Stimulated activated CD8-positive, alpha-beta memory T cell treated with anti-CD3 and anti-CD28 coated beads, Interleukin-12 subunit alpha, Interleukin-12 subunit beta, amount 100 ng/mL, for 1 hour (primary cell): ENCODE data around the gene LRRC8C.

Source experiments
- DNase-seq: peaks from one replicate; pipeline ENCODE4 v3.0.0-alpha.2; 2020; ENCODE audit warnings: low read depth

LRRC8C gene

GRCh38 chr1:89671775-89672488 is 39.0 kb downstream of the LRRC8C start:
- no peak for DNase-seq

GRCh38 chr1:89672489-89673183 is 39.7 kb downstream of the LRRC8C start:
- no peak for DNase-seq

DNA sequence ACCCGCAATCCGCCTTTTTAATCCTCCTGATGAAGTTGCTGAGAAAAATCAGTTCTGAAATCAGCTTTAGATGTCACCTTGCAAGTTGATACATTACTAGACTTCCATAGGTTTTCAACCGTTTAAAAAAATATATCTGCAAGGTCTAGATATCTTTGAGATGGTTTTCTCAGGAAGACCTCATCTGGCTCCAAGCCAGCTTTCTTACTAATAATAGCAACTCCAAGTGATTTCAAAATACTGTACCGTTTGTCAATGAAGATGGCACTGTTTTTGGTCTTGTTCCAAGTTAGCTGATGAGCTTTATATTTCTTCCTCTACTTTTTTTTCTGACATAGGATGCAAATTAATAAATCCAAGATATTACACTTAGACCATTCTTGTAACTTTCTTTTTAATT is 40.3 kb downstream of the LRRC8C start:
- DNase-seq = no peak

- DNase-seq = no peak
Measured at GRCh38 chr1:89675677-89676076, 42.8 kb downstream of the LRRC8C start.

- DNase-seq = no peak
Measured at GRCh38 chr1:89681045-89681729, 48.3 kb downstream of the LRRC8C start.

GRCh38 chr1:89682611-89683010 is 49.7 kb downstream of the LRRC8C start:
- DNase-seq = no peak

DNA sequence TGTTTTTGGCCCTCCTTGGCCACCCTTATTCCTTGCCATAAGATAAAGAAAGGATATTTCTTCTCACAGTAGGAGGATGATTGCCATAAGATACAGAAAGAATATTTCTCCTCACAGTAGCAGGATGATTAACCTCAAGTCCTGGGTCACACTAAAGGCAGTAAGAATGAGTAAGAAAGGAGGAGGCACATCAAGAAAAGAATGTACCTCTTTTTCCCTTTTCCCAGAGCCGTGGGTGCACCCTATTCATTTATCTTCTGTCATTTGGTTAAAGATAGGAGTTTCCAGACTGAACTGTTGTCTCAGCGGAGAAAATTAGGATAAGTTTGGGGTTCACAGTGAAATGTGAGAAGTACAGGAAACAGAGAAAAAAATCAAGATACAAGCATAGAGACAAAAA is 52.5 kb downstream of the LRRC8C start:
- no peak for DNase-seq

GRCh38 chr1:89686520-89686919 is 53.6 kb downstream of the LRRC8C start:
- no peak for DNase-seq

DNA sequence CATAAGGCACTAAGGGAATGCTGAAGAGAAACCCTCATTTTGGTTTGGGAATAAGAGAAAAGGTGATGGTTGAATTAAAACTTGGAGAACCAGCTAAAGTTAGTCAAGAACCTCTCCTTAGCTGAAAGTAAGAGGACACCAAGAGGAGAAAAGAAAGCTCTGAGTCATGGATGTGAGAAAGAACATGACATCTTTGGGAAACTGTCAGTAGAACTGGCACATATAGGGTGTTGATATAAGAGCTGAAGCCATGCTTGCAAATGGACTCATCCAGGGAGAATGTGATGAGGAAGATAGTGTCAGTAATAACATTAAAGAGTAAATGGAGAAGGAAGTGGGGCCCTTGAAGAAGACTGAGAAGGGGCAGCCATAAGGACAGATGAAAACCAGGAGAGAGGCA is 54.3 kb downstream of the LRRC8C start:
- DNase-seq = no peak

DNA sequence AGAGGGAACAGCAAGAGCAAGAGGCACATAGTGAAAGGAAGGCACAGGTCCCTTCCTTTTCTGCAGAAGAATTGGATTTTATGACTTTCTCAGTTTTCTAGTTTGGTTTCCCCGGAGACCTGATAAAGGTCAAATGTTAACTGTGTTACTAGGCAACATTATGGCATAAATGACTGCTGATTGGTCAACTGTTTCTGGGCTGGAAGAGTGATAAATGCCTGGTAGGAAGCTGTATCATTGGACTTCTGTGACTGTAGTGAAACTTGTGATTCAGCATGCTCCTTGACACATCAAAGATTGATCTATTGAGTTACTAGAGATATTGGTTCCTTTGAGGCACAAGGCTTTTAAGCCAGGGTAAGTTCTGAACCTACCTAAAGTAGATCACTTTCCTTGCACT is 55.7 kb downstream of the LRRC8C start:
- DNase-seq = no peak

DNA sequence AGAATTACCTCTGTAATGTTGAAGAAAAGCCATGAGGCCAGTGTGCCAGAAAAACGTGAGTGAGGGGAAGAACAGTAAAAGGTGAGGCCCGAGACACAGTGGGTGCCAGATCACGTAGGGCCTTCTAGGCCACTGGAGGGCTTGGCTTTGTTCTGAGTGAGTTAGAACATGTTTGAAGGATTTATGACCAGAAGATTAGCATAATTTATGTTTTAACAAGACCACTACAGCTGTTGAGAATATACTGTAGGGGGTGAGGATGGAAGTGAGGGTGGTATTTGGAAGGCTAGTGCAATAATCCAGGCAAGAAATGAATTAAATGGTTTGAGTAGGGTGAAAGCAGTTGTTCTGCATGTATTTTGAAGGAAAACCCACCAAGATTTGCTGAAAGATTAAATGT is 56.3 kb downstream of the LRRC8C start:
- no peak for DNase-seq

- no peak for DNase-seq
Measured at GRCh38 chr1:89690595-89690994, 57.7 kb downstream of the LRRC8C start.

- no peak for DNase-seq
Measured at GRCh38 chr1:89692601-89693521, 59.9 kb downstream of the LRRC8C start.

- DNase-seq = no peak
Measured at GRCh38 chr1:89695847-89696246, 62.9 kb downstream of the LRRC8C start.

DNA sequence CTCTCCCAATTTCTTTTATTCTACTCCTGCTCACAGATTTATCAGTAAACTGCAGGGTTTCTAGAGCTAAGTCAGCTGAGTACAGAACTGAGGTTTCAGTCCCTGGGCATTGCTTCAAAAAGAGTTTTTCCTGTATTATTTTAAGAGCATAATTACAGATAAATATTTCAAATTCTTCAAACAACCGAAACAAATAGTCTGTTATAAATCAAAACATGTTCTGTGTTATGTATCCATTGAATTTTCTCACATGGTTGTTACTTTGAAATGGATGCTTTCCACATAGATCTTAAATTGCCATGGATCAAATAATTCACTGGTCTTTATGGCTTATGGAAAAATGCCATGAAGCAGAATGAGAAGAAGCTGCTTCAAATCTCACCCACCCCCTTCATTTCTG is 64.5 kb downstream of the LRRC8C start:
- DNase-seq = no peak

DNA sequence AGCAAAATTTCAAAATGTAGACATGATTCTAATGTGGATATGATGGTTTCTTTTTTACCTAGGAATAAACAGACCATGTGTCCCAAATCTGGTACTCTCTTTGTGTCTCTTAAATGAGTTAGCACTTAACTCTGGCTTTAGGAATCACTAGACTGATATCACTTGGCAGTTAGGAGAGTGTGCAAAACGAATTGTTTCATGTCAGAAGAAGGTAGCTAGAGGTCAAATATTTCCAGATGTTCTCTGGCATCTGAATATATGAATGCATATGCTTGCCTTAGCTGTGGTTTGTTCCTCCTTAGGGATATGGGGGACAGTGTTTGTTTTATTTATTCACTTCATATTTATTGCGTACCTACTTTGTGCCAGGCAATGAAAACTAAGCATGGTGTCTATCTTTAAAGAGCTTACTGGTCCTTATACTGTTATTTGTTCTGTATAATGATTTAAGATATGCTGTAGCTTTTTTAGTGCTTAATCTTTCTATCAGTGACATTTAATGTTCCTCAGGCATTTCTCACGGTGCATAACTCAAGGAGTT is 65.2 kb downstream of the LRRC8C start:
- DNase-seq = no peak

DNA sequence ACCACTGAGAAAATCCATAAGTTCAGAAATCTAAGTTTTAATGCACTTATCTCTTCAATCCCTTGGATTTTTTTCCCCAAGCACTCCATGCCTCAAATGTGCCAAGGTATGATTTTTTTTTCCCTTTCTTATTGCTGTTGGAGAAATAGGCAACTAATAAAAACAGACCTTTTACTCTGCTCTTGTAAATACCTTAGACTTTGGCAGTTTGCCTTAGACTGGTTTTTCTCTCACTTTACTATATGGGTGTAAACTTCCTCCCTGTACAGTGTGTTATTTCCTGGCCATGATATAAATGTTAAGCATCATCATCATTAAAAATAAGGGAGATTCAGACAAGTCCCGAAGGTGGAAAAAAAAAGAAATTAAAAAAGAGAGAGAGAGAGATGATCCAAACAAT is 65.7 kb downstream of the LRRC8C start:
- no peak for DNase-seq

DNA sequence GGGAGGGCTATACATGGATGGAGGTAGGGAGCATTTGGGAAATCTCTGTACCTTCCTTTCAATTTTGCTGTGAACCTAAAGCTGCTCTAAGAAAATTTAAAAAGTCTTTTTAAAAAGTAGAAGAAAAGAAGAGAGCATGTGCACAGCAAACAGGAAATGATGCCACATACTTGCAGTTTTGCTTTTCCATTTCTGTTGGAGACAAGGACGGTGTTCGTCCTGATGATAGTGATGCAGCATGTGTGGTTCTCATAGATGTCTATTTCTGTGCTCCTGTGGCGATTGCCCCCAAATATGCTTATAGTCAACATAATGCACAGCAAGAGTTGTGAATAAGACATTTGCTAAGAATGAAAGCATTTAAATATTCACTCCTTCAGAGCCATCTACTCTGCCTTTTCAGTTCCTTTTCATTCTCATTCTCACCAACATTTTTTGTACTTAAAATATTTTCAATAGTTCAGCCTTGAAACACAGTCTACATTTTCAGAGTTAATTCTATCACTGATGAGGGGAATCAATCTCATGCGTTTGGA is 66.6 kb downstream of the LRRC8C start:
- DNase-seq = no peak

- peak; percentile 15 for DNase-seq
Measured at GRCh38 chr1:89701746-89702241, 68.9 kb downstream of the LRRC8C start.

DNA sequence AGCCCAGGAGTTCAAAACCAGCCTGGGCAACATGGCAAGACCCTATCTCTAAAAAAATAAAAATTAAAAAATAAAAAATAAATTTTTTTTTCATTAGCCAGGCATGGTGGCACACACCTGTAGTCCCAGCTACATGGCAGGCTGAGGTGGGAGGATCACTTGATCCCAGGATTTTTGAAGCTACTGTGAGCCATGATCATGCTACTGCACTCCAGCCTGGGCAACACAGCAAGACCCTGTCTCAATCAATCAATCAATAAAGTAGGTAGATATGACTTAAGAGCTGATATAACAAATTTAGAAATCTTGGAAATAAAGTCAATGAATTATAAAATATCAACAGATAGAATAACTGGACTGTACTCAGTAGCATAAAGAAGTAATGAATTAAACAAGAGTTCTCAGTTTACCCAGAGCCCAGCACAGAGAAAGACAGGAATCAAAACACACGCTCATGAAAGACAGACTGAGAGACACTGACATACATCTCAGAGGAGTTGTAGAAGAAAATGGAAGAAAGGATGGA is 69.7 kb downstream of the LRRC8C start:
- DNase-seq = no peak

GRCh38 chr1:89703469-89703868 is 70.5 kb downstream of the LRRC8C start:
- no peak for DNase-seq
